ENCODE data around the gene ADAD2.
"Not testable (repeated sequence)": the region's sequence is repeated elsewhere in the genome, so short reads cannot be mapped to it uniquely, and the experiment has no call there.

The ADAD2 gene

GRCh38 chr16:84216144-84216543 lies 25.2 kb downstream of the ADAD2 start:
- not testable (repeated sequence) for H3K4me3 ChIP-seq, H3K27ac ChIP-seq

GRCh38 chr16:84218176-84218823 lies 27.3 kb downstream of the ADAD2 start:
- Histone ChIP-seq H3K4me3 (no peak overlapping the region), H3K27ac (no peak overlapping the region)

GRCh38 chr16:84218956-84219355 lies 28.0 kb downstream of the ADAD2 start:
- no peak overlapping the region for H3K4me3 ChIP-seq
- H3K27ac ChIP-seq: no peak overlapping the region

GRCh38 chr16:84220851-84221250 lies 29.9 kb downstream of the ADAD2 start:
- Histone ChIP-seq H3K4me3 (no peak overlapping the region), H3K27ac (no peak overlapping the region)

GRCh38 chr16:84223456-84223855 lies 32.5 kb downstream of the ADAD2 start:
- H3K27ac ChIP-seq: no peak overlapping the region

GRCh38 chr16:84224554-84224953 lies 33.6 kb downstream of the ADAD2 start:
- no peak overlapping the region for H3K4me3 ChIP-seq
- no peak overlapping the region for H3K27ac ChIP-seq

More at GRCh38 chr16:84223456-84223855, 32.5 kb downstream of the ADAD2 start:
- H3K4me3 ChIP-seq: no peak overlapping the region

- H3K4me3 ChIP-seq: no peak overlapping the region
- H3K27ac ChIP-seq: no peak overlapping the region
These were observed 34.2 kb downstream of the ADAD2 start for GRCh38 chr16:84225126-84225525.

GRCh38 chr16:84225571-84225970 lies 34.6 kb downstream of the ADAD2 start:
- no peak overlapping the region for H3K4me3 ChIP-seq
- no peak overlapping the region for H3K27ac ChIP-seq

GRCh38 chr16:84226026-84226425 lies 35.1 kb downstream of the ADAD2 start:
- no peak overlapping the region for H3K27ac ChIP-seq
- no peak overlapping the region for H3K4me3 ChIP-seq

GRCh38 chr16:84227548-84227947 lies 36.6 kb downstream of the ADAD2 start:
- no peak overlapping the region for H3K27ac ChIP-seq
- no peak overlapping the region for H3K4me3 ChIP-seq

GRCh38 chr16:84228256-84228838 lies 37.4 kb downstream of the ADAD2 start:
- H3K4me3 ChIP-seq: no peak overlapping the region
- H3K27ac ChIP-seq: peak overlapping the region in 1 of 21 experiments; percentile 45

GRCh38 chr16:84229471-84229870 lies 38.5 kb downstream of the ADAD2 start:
- H3K27ac ChIP-seq: no peak overlapping the region
- H3K4me3 ChIP-seq: no peak overlapping the region

- H3K4me3 ChIP-seq: no peak overlapping the region
- H3K27ac ChIP-seq: no peak overlapping the region
These were observed 41.1 kb downstream of the ADAD2 start for GRCh38 chr16:84232060-84232459.

GRCh38 chr16:84232969-84233368 lies 42.0 kb downstream of the ADAD2 start:
- H3K4me3 ChIP-seq: no peak overlapping the region
- H3K27ac ChIP-seq: no peak overlapping the region

GRCh38 chr16:84233748-84234147 lies 42.8 kb downstream of the ADAD2 start:
- Histone ChIP-seq H3K4me3 (no peak overlapping the region), H3K27ac (no peak overlapping the region)

- Histone ChIP-seq H3K27ac (peak overlapping the region in 1 of 21 experiments; percentile 53), H3K4me3 (no peak overlapping the region)
These were observed 43.6 kb downstream of the ADAD2 start for GRCh38 chr16:84234321-84235241.

- Histone ChIP-seq H3K4me3 (no peak overlapping the region), H3K27ac (no peak overlapping the region)
These were observed 45.7 kb downstream of the ADAD2 start for GRCh38 chr16:84236671-84237070.

GRCh38 chr16:84237994-84238750 lies 47.2 kb downstream of the ADAD2 start:
- no peak overlapping the region for H3K4me3 ChIP-seq
- no peak overlapping the region for H3K27ac ChIP-seq

- Histone ChIP-seq H3K27ac (no peak overlapping the region), H3K4me3 (no peak overlapping the region)
These were observed 48.3 kb downstream of the ADAD2 start for GRCh38 chr16:84239141-84239769.

- no peak within 1 kb of the TSS for H3K4me3 ChIP-seq
- H3K27ac ChIP-seq: no peak within 1 kb of the TSS
These were observed 49.0 kb downstream of the ADAD2 start, which contains the start of gene KCNG4 for GRCh38 chr16:84239909-84240308. Gene KCNG4 (minus strand): TSS chr16:84240012. CDS start chr16:84237485, 2,527 bp downstream.
